K562 (cell line): ENCODE data around the gene HAUS2. TPM values are rescaled to one million over a fixed set of nuclear protein-coding genes. Genes with fewer than 3 reads are reported as not detected.

Experiments
- ELF2 ChIP-seq: fragments of 250-450 bp; sonication (Bioruptor Pico); IDR thresholded peaks from 2 replicates; pipeline ENCODE4 v1.5.0; 2021; ENCODE audit warnings: mild to moderate bottlenecking
- L3MBTL2 ChIP-seq: fragments of 450-650 bp; IDR thresholded peaks from 2 replicates; pipeline ENCODE4 v1.6.1; 2016; ENCODE audit warnings: mild to moderate bottlenecking, moderate library complexity
- MXI1 ChIP-seq: IDR thresholded peaks from 2 replicates; pipeline ENCODE4 v1.6.1; 2011; ENCODE audit warnings: low read depth, mild to moderate bottlenecking, improper control_type of control experiment, low read length
- NCOA6 ChIP-seq: fragments of 450-650 bp; IDR thresholded peaks from 2 replicates; pipeline ENCODE4 v1.6.1; 2017; ENCODE audit warnings: mild to moderate bottlenecking
- RBFOX2 ChIP-seq: fragments of 200-400 bp; formaldehyde crosslinking; IDR thresholded peaks from 2 replicates; pipeline ENCODE4 v1.6.1; 2017; ENCODE audit warnings: low read depth, mild to moderate bottlenecking, low read length, moderate library complexity
- SUPT5H ChIP-seq: fragments of 450-650 bp; IDR thresholded peaks from 2 replicates; pipeline ENCODE4 v1.6.1; 2016
- TBP ChIP-seq: optimal IDR thresholded peaks from 2 replicates; pipeline ENCODE3; 2011; ENCODE audit warnings: low read depth, low read length, improper control_type of control experiment
- U2AF1 ChIP-seq: fragments of 200-400 bp; formaldehyde crosslinking; optimal IDR thresholded peaks from 2 replicates; pipeline ENCODE3; 2017; ENCODE audit warnings: mild to moderate bottlenecking, low read depth, low read length, moderate library complexity
- ZFP30 ChIP-seq: fragments of 250-450 bp; sonication (Bioruptor Pico); IDR thresholded peaks from 2 replicates; pipeline ENCODE4 v1.8.0; 2022; ENCODE audit warnings: moderate library complexity, mild to moderate bottlenecking, inconsistent platforms, borderline replicate concordance
- ZNF830 ChIP-seq: fragments of 250-450 bp; sonication (Bioruptor Pico); IDR thresholded peaks from 2 replicates; pipeline ENCODE4 v1.5.0; 2021; ENCODE audit warnings: mild to moderate bottlenecking
- ZSCAN29 ChIP-seq: fragments of 450-650 bp; IDR thresholded peaks from 2 replicates; pipeline ENCODE4 v1.6.1; 2017
- polyA plus RNA-seq, 8 experiments: library from polyadenylated mRNA; depleted of rRNA in 4 of 8; stranded (reverse) in 5 of 8; unstranded in 3 of 8; fragments of >200 nt; fragmentation: Nextera tagmentation in 2 of 8; fragmentation: Illumina TruSeq in 1 of 8; extraction: Ambion mirVana in 2 of 8; extraction: Trizol in 1 of 8; gene quantifications; 2 replicates each; pipeline versions ENCODE4 v1.2.1 to v1.2.3, GENCODE V29; 2011 to 2014; ENCODE audit warnings: inconsistent platforms in 1 of 8, missing spikeins in 1 of 8
- total RNA-seq, 7 experiments: library from RNA; depleted of rRNA in 6 of 7; stranded (reverse); fragments of >200 nt in 6 of 7; fragmentation: Illumina TruSeq in 2 of 7; extraction: Trizol in 2 of 7; gene quantifications; 2 replicates each; pipeline versions ENCODE4 v1.2.1 to v1.2.3, GENCODE V29; 2011 to 2021; ENCODE audit warnings: low replicate concordance in 1 of 7
- TF ChIP-seq, protein P1 (sequence below): fragments of 450-650 bp; IDR thresholded peaks from 2 replicates; pipeline ENCODE4 v1.6.1; 2017; ENCODE audit warnings: antibody characterized with exemption, mild to moderate bottlenecking
- TF ChIP-seq, protein P2 (sequence below): fragments of 250-450 bp; sonication (Bioruptor Pico); IDR thresholded peaks from 2 replicates; pipeline ENCODE4 v1.6.1; 2021; ENCODE audit warnings: mild to moderate bottlenecking
- TF ChIP-seq, protein P3 (sequence below): sonication (generic); formaldehyde crosslinking; IDR thresholded peaks from 2 replicates; pipeline ENCODE4 v1.9.0; 2022; ENCODE audit warnings: mild to moderate bottlenecking, missing genetic modification reagents
- TF ChIP-seq, protein P4 (sequence below): IDR thresholded peaks from 2 replicates; pipeline ENCODE4 v1.6.1; 2011; ENCODE audit warnings: borderline replicate concordance, low read depth, mild to moderate bottlenecking, moderate library complexity, low read length; ENCODE audit not compliant: insufficient read depth, poor library complexity, severe bottlenecking

Gene HAUS2
- total and polyA plus RNA-seq, 9 of the 15 experiments (the other 6 are each of a cell fraction or from before 2014, with no cell fraction given) = 30.6 to 64.9 (median 54.1) TPM

DNA sequence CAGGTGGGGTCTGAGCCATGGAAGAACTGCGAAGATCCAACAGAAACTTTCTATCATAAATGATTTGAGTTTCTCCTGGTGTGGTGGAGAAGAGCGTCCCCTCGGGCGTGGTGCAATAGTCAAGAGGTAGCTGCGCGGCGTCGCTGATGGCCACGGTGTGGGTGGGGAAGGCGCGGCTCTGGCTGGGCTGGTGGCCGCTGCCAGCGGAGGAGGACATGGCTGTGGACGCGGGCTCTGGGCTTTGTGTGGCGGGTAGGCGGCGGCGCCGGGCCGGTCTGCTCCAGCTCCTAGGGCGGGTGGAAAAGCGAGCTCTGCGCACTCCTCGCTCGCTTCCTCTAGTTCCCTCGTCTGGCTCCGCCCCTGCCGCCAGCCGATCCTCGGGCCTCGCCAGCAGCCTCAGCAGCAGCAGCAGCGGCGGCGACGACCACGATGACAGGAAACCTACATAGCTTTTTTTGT is 32.7 kb downstream of the HAUS2 start (continued):
- TF ChIP-seq, protein P1, sequence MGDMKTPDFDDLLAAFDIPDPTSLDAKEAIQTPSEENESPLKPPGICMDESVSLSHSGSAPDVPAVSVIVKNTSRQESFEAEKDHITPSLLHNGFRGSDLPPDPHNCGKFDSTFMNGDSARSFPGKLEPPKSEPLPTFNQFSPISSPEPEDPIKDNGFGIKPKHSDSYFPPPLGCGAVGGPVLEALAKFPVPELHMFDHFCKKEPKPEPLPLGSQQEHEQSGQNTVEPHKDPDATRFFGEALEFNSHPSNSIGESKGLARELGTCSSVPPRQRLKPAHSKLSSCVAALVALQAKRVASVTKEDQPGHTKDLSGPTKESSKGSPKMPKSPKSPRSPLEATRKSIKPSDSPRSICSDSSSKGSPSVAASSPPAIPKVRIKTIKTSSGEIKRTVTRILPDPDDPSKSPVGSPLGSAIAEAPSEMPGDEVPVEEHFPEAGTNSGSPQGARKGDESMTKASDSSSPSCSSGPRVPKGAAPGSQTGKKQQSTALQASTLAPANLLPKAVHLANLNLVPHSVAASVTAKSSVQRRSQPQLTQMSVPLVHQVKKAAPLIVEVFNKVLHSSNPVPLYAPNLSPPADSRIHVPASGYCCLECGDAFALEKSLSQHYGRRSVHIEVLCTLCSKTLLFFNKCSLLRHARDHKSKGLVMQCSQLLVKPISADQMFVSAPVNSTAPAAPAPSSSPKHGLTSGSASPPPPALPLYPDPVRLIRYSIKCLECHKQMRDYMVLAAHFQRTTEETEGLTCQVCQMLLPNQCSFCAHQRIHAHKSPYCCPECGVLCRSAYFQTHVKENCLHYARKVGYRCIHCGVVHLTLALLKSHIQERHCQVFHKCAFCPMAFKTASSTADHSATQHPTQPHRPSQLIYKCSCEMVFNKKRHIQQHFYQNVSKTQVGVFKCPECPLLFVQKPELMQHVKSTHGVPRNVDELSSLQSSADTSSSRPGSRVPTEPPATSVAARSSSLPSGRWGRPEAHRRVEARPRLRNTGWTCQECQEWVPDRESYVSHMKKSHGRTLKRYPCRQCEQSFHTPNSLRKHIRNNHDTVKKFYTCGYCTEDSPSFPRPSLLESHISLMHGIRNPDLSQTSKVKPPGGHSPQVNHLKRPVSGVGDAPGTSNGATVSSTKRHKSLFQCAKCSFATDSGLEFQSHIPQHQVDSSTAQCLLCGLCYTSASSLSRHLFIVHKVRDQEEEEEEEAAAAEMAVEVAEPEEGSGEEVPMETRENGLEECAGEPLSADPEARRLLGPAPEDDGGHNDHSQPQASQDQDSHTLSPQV = no peak; the same call in 1 of the 2 replicates
- TF ChIP-seq ZNF830 (CRISPR knock-in tag) (no peak), TBP (peak; percentile 33), L3MBTL2 (peak; percentile 83), ELF2 (no peak), ZFP30 (CRISPR knock-in tag) (no peak), SUPT5H (no peak), ZSCAN29 (no peak), NCOA6 (no peak), MXI1 (no peak), U2AF1 (no peak), RBFOX2 (peak; percentile 67)
- TF ChIP-seq, protein P2, sequence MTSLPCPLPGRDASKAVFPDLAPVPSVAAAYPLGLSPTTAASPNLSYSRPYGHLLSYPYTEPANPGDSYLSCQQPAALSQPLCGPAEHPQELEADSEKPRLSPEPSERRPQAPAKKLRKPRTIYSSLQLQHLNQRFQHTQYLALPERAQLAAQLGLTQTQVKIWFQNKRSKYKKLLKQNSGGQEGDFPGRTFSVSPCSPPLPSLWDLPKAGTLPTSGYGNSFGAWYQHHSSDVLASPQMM (CRISPR knock-in tag) = no peak
- TF ChIP-seq, protein P3, sequence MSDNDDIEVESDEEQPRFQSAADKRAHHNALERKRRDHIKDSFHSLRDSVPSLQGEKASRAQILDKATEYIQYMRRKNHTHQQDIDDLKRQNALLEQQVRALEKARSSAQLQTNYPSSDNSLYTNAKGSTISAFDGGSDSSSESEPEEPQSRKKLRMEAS (CRISPR knock-in tag) = 0 out of 2 replicates have a peak, but pooled peaks have one; percentile 24
- TF ChIP-seq, protein P4, sequence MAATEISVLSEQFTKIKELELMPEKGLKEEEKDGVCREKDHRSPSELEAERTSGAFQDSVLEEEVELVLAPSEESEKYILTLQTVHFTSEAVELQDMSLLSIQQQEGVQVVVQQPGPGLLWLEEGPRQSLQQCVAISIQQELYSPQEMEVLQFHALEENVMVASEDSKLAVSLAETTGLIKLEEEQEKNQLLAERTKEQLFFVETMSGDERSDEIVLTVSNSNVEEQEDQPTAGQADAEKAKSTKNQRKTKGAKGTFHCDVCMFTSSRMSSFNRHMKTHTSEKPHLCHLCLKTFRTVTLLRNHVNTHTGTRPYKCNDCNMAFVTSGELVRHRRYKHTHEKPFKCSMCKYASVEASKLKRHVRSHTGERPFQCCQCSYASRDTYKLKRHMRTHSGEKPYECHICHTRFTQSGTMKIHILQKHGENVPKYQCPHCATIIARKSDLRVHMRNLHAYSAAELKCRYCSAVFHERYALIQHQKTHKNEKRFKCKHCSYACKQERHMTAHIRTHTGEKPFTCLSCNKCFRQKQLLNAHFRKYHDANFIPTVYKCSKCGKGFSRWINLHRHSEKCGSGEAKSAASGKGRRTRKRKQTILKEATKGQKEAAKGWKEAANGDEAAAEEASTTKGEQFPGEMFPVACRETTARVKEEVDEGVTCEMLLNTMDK = peak; percentile 1
